Parathyroid adenoma (tissue), 2 donors: ENCODE measurements around the gene CNPY4.

ENCODE experiments used
- H2AFZ ChIP-seq: fragments of 300-600 bp; sonication (generic); one replicate; pipeline ENCODE4 v1.7.0; 2017; ENCODE audit warnings: antibody characterized with exemption, mild to moderate bottlenecking
- H3K27ac ChIP-seq: fragments of 300-600 bp; sonication (generic); one replicate; pipeline ENCODE4 v1.7.0; 2017
- H3K27me3 ChIP-seq: fragments of 300-600 bp; sonication (generic); one replicate; pipeline ENCODE4 v1.7.0; 2017; ENCODE audit warnings: low read length; ENCODE audit not compliant: control insufficient read depth, insufficient read depth
- H3K36me3 ChIP-seq: fragments of 300-600 bp; sonication (generic); one replicate; pipeline ENCODE4 v1.7.0; 2017; ENCODE audit warnings: low read length; ENCODE audit not compliant: control insufficient read depth, insufficient read depth
- H3K4me1 ChIP-seq: fragments of 300-600 bp; sonication (generic); one replicate; pipeline ENCODE4 v1.7.0; 2017; ENCODE audit warnings: control low read depth
- H3K4me2 ChIP-seq: fragments of 300-600 bp; sonication (generic); one replicate; pipeline ENCODE4 v1.7.0; 2017; ENCODE audit warnings: low read length
- H3K4me3 ChIP-seq: fragments of 300-600 bp; sonication (generic); one replicate; pipeline ENCODE4 v1.7.0; 2017; ENCODE audit warnings: low read depth, low read length
- H3K79me2 ChIP-seq: fragments of 300-600 bp; sonication (generic); one replicate; pipeline ENCODE4 v1.7.0; 2017; ENCODE audit warnings: control low read depth
- H3K9ac ChIP-seq: fragments of 300-600 bp; sonication (generic); one replicate; pipeline ENCODE4 v1.7.0; 2017; ENCODE audit warnings: mild to moderate bottlenecking
- H3K9me3 ChIP-seq: fragments of 300-600 bp; sonication (generic); one replicate; pipeline ENCODE4 v1.7.0; 2017; ENCODE audit warnings: low read length; ENCODE audit not compliant: control insufficient read depth
- TF ChIP-seq, protein P1 (sequence below): fragments of 300-600 bp; sonication (generic); IDR thresholded peaks from one replicate; pipeline ENCODE4 v1.7.0; 2017; ENCODE audit warnings: antibody characterized with exemption, mild to moderate bottlenecking
- donor health status: primary hyperparathyroidism.

Gene CNPY4

DNA sequence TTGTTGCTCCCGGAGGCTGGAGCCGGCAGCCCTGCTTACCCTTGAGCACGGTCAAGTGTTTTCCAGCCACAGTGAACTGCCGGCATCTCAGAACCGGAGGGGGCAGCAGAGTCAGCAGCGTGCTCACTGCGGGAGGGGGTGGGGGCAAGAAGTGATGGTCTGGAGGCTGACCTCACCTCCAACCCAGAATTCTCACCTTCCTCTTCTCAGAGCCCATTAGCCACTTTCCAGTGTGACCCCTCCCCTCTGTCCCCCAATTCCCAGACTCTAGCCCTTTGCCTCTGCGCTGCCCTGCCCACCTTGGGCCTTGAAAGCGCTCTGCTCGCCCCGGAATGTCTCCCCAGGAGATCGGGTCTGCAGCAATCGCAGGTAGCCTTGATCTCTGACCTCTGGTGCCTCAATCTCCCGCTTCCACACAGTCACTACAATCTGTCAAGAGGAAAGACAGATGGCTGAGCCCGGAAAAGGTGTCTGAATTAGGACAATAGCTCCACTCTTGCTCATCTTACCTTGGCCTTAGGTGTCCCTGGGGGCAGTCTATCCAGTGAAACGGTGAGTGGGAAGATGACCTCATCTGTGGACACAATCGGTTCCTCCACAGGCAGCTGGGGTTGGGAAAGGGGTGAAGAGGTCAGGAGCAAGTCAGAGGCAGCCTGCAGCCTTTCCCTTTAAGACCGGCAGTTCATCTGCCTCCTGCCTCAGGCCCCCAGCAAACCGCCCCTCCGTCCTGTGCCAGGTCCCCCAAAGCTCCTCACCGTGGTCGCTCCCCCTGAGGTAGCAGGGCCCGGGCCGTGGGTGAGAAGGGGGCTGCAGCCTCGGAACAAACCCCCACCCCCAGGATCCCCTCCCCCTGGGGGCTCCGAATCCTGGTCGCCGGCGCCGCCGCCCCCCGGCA is 38.1 kb downstream of the CNPY4 start:
- H3K9me3 ChIP-seq: no peaks in the 10 kb centered on the region
- H3K27me3 ChIP-seq: no peaks in the 10 kb centered on the region
- H3K79me2 ChIP-seq: no peaks in the 10 kb centered on the region
- peak overlapping the region; percentile 91 for H3K27ac ChIP-seq
- no peaks in the 10 kb centered on the region for H3K36me3 ChIP-seq
- H3K4me3 ChIP-seq: peak overlapping the region; percentile 87
- H2AFZ ChIP-seq: peak overlapping the region; percentile 96
- peaks cover 7% of the 10 kb centered on the region for H3K4me1 ChIP-seq
- peak overlapping the region; percentile 80 for H3K9ac ChIP-seq
- H3K4me2 ChIP-seq: peak overlapping the region; percentile 75
- TF ChIP-seq, protein P1, sequence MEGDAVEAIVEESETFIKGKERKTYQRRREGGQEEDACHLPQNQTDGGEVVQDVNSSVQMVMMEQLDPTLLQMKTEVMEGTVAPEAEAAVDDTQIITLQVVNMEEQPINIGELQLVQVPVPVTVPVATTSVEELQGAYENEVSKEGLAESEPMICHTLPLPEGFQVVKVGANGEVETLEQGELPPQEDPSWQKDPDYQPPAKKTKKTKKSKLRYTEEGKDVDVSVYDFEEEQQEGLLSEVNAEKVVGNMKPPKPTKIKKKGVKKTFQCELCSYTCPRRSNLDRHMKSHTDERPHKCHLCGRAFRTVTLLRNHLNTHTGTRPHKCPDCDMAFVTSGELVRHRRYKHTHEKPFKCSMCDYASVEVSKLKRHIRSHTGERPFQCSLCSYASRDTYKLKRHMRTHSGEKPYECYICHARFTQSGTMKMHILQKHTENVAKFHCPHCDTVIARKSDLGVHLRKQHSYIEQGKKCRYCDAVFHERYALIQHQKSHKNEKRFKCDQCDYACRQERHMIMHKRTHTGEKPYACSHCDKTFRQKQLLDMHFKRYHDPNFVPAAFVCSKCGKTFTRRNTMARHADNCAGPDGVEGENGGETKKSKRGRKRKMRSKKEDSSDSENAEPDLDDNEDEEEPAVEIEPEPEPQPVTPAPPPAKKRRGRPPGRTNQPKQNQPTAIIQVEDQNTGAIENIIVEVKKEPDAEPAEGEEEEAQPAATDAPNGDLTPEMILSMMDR: peak; percentile 35

DNA sequence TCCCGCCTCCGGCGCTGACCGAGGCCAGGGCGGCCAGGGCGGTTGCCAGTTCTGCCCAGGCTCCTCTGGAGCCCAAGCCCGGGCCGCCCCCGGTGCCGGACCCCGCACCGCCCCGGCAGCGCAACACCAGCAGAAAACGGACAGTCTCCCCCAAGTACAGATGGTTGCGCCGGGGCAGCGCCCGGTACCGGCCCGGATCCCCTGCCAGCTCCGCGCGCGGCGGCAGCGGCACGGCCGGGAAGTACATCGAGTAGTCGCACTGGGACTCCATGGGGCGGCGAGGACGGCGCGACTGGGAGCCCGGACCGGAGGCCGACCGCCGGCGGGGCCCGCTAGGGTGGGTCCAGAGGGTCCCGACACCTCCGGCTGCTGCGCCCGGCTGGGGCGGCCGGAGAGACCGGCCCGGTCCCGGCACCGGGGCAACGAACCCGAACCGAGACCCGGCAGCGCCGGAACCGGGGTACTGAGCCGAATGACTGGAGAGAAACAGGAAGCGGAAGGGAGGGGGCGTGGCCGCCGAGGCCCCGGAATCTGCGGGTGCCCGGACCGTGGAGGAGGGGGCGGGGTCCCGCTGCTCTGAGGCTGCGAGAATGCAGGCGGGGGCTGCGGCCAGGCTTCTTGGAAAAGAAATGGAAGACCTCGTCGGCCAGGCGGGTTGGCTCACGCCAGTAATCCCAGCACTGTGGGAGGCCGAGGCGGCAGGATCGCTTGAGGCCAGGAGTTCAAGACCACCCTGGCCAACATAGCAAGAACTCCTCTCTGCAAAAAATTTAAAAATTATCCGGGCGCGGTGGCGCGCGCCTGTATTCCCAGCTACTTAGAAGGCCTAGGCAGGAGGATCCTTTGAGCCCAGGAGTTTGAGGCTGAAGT is 39.0 kb downstream of the CNPY4 start, which contains the start of gene TRAPPC14:
Gene TRAPPC14, minus strand, starts transcription at position 495 of the 870 bp plus-strand sequence. Its CDS starts 224 bp downstream, at position 271.
- TF ChIP-seq, protein P1: no peak
- H3K27ac ChIP-seq: peak within 1 kb of the TSS; percentile 91
- H3K27me3 ChIP-seq: no peaks in the 10 kb centered on the region
- peaks cover 7% of the 10 kb centered on the region for H3K4me1 ChIP-seq
- peak within 1 kb of the TSS; percentile 96 for H2AFZ ChIP-seq
- H3K79me2 ChIP-seq: no peaks in the 10 kb centered on the region
- H3K9me3 ChIP-seq: no peaks in the 10 kb centered on the region
- H3K4me3 ChIP-seq: peak within 1 kb of the TSS; percentile 87
- peak within 1 kb of the TSS; percentile 80 for H3K9ac ChIP-seq
- H3K36me3 ChIP-seq: no peaks in the 10 kb centered on the region
- peak within 1 kb of the TSS; percentile 75 for H3K4me2 ChIP-seq

DNA sequence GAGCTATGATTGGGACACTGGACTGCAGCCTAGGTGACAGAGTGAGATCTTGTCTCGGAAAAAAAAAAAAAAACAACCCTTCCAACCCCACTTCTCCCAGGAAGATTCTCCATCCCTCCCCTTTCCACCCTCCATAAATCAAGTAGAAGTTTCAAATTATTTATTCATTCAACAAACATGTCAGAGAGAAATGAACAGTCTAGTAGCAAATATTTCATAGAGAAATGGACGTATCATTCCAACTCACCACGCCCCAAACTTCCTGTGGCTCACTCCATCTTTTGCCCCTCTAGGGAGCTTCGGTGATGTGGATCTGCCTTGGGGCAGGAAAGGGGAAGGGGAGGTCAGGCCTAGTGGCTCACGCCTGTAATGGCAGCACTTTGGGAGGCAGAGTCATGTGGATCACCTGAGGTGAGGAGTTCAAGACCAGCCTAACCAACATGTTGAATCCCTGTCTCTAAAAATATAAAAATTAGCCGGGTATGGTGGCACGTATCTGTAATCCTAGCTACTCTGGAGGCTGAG is 39.7 kb downstream of the CNPY4 start:
- Histone ChIP-seq H3K36me3 (no peaks in the 10 kb centered on the region), H3K9me3 (no peaks in the 10 kb centered on the region), H3K9ac (no peak overlapping the region), H3K4me3 (peak overlapping the region; percentile 87), H3K4me2 (peak overlapping the region; percentile 75), H3K27ac (peak overlapping the region; percentile 91), H3K4me1 (peaks cover 7% of the 10 kb centered on the region), H2AFZ (peak overlapping the region; percentile 96), H3K79me2 (no peaks in the 10 kb centered on the region), H3K27me3 (no peaks in the 10 kb centered on the region)
- TF ChIP-seq, protein P1: no peak

DNA sequence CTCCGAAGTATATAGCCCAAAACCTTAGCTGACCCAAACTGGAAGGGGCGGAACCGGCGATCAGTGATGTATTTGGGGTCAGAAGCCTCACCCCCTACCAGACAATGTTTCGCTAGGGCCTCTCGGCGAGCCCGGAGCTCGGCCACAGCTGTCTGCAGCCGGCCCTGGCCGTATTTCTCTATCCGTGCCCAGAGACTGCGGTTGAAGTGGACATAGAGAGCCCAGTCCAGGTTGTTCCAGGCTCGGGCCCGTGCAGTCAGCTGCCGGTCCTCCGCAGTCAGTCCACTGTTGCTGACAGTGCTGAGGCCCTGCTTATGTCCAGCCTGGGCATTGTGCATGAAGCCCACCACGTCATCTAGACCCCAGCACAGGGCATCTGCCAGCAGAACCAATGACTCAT is 40.6 kb downstream of the CNPY4 start:
- TF ChIP-seq, protein P1: no peak
- Histone ChIP-seq H3K9me3 (no peaks in the 10 kb centered on the region), H3K4me2 (no peak overlapping the region), H3K79me2 (no peaks in the 10 kb centered on the region), H3K36me3 (no peaks in the 10 kb centered on the region), H2AFZ (no peak overlapping the region), H3K4me3 (no peak overlapping the region), H3K9ac (no peak overlapping the region), H3K27me3 (no peaks in the 10 kb centered on the region), H3K4me1 (peaks cover 7% of the 10 kb centered on the region), H3K27ac (no peak overlapping the region)
